Eye (tissue), 1 donor: ENCODE results near the gene RPL41.
"Not testable (repeated sequence)": the region's sequence is repeated elsewhere in the genome, so short reads cannot be mapped to it uniquely, and the experiment has no call there.

Source experiments
- DNase-seq: peaks from one replicate; pipeline ENCODE4 v3.0.0-alpha.2; 2015

RPL41 gene

DNA sequence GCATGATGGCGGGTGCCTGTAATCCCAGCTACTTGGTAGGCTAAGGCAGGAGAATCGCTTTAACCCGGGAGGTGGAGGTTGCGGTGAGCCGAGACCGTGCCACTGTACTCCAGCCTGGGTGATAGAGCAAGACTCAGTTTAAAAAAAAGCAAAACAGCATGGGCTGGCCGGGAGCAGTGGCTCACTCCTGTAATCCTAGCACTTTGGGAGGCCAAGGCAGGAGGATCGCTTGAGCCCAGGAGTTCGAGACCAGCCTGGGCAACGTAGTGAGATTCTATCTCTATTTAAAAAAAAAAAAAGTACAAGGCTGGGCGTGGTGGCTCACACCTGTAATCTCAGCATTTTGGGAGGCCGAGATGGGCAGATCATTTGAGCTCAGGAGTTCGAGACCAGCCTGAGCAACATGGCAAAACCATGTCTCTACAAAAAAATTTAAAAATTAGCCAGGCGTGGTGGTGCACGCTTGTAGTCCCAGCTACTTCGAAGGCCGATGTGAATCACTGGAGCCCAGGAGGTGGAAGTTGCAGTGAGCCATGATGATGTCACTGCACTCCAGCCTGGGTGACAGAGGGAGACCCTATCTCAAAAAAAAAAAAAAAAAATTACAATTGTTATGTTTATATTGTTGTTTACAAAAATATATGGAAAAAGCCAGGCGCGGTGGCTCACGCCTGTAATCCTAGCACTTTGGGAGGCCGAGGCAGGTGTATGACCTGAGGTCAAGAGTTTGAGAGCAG is 40.2 kb downstream of the RPL41 start:
- DNase-seq: not testable (repeated sequence)

GRCh38 chr12:56157201-56158028 is 41.0 kb downstream of the RPL41 start:
- peak; percentile 93 for DNase-seq

DNA sequence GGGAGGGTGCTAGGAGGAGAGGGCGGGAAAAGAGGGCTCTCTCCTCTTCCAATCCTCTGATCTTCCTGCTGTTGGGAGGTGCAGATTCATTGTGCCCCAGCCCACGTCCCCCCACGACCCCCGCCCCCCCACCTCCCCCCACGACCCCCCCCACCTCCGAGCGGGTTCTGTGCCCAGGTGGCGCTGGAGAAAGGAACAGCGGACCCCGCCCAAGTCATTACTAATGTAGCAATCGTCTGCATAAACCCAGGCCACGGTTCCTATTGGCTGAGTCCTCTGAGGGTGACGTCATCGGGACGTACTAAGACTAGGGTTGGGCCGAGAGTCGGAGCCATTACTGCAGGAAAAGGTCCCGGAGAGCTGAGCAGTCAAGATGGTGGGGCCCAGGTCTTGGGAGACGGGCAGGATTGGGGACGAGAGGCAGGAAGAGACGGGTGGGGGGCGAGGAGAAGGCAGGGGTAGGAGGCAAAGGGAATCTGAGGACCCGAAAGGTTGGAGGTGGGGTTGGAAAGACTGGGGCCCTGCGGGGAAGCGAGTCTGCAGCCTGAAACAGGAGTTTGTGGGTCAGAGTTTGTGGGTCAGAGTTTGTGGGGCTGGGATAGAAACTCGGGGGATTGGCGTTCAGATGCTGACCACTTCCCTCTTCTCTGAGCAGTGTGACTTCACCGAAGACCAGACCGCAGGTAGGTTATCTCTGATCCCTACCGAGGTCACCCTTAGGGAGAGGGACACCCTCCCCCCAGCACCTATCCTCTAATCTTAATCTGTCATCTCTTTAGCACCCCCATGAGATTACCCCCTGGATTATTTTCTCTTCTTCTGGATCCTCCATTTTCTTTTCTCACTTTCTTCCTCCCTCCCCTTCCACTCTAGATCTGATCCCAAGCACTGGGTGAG is 41.8 kb downstream of the RPL41 start, which contains the start of gene MYL6:
MYL6 (plus strand) TSS at position 331 of the 897 bp plus-strand sequence; CDS start at position 374, 43 bp downstream.
- DNase-seq: peak; percentile 99

DNA sequence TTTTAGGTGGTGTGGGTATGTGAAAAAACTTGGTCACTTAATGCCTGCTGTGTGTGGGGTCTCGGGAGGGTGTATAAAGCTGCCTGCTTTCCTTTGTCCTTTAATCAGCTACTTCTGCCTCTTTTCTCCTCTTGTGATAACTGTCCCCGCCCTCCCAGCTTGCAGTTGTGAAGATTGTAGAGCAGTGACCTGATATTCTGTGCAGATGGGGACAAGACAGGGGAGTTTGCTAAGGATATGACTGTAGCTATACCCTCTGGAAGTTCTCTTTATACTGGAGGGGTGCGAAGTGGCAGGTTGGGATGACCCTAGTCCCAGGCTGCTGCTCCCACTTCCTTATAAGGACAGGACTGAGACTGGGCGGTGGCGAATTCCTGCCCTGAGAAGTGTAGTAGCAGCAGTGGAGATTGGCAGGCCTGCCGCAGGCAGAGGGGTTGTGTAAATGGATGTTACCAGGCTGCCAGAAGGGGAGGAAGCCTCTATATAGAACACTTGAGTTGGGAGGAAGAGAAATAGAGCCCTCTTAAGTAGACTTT is 42.6 kb downstream of the RPL41 start:
- peak; percentile 75 for DNase-seq

GRCh38 chr12:56159482-56160192 is 43.2 kb downstream of the RPL41 start:
- no peak for DNase-seq

GRCh38 chr12:56160193-56160763 is 43.8 kb downstream of the RPL41 start:
- no peak for DNase-seq

DNA sequence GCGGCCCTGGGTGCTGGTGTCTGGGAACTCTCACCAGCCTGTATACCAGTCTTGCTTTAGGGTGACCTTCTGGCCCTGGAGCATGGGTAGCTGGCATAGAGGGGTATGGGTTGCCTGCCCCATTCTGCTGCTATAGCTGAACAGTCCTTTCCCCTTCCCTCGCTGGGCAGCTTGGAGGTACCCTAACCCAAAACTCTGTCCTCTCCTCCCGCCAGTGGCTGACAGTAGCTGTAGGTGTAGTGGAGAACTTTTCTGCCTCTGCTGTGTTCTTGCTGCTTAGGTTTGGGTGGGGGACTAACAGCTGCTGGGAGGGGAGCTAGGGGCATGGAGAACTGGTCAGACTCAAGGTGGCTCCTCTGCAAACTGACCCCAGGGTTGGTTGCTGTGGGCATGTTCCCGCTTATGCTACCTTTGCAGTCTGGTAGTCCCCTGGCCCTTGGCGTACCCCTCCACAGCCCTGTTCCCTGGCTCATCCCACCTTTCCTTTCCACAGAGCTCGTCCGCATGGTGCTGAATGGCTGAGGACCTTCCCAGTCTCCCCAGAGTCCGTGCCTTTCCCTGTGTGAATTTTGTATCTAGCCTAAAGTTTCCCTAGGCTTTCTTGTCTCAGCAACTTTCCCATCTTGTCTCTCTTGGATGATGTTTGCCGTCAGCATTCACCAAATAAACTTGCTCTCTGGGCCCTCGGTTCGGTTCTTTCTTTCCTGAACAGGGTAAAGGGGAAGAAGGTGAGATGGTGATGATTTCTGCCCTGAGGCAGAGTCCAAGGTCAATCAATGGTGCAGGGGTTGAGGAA is 44.7 kb downstream of the RPL41 start:
- no peak for DNase-seq

GRCh38 chr12:56161690-56162351 is 45.4 kb downstream of the RPL41 start:
- DNase-seq: no peak

GRCh38 chr12:56162468-56163290 is 46.2 kb downstream of the RPL41 start:
- DNase-seq: peak; percentile 41

GRCh38 chr12:56163533-56164344 is 47.3 kb downstream of the RPL41 start:
- no peak for DNase-seq

DNA sequence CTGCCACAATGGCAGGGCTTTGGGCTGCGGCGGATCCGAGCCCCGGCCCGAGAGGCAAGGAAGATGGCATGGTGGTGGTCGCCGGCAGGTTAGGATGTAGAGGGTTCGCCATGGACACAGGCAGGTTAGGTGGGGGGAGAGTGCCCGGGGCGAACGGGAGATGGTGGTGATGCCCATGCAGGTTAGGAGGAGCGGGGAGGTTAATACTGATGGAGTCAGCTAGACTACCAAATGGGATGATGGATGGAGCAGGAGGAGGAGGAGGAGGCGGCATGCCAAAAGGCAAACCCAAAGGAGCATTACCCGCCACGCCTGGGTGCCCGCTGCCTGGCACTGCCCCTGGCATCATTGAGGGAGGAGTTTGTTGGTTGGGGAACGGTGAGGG is 47.9 kb downstream of the RPL41 start:
- no peak for DNase-seq

GRCh38 chr12:56165369-56165768 is 48.9 kb downstream of the RPL41 start:
- DNase-seq: no peak
